GDM1 (cell line): Measurements from ENCODE around the gene ARHGAP31.

Experiments
- DNase-seq: peaks from one replicate; lab custom pipeline; 2025; lab: John Stamatoyannopoulos, UW

The ARHGAP31 gene

GRCh38 chr3:119382134-119382533, 88.0 kb downstream of the ARHGAP31 start:
- DNase-seq: no peak

GRCh38 chr3:119388577-119388976, 94.4 kb downstream of the ARHGAP31 start:
- DNase-seq: no peak

GRCh38 chr3:119395923-119396358, 101.8 kb downstream of the ARHGAP31 start:
- no peak for DNase-seq

DNA sequence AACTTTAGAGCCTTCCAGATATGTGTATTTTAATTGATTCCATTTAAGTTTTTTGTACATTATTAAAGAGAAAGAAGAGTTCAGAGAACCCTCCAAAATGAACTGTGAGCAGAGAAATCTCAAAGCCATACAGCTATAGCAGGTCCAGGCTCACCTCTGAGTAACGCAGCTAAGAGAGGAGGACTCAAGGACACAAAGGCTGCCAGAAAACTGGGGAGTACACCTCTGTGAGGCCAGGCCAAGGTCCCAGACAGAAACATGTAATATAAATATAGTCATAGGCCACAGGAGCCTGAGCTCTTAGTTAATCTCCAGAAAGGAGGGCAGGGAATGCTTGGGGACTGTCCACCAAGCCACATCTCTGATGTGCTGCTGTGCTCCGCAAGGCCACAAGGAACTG, 102.7 kb downstream of the ARHGAP31 start:
- no peak for DNase-seq

- no peak for DNase-seq
These were observed 106.3 kb downstream of the ARHGAP31 start for GRCh38 chr3:119400466-119400865.

DNA sequence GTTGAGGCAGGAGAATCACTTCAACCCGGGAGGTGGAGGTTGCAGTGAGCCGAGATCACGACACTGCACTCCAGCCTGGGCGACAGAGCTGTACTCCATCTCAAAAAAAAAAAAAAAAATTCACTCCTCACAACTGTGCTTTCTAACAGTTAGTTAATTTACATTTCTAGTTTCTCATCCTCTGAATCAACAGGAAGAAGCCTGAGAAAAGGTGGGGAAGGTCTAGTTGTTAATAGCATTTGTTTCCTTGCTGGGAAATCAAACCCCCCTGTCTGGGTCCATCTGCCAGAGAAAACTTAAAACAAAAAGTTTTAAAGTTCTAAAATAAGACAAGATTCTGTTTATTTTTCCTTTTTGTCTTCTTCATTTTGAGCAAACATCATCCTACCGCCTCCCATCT, 106.9 kb downstream of the ARHGAP31 start:
- no peak for DNase-seq

GRCh38 chr3:119401503-119402440, 107.6 kb downstream of the ARHGAP31 start:
- no peak for DNase-seq

- DNase-seq: no peak
These were observed 108.6 kb downstream of the ARHGAP31 start for GRCh38 chr3:119402791-119403190.

- DNase-seq: no peak
These were observed 109.0 kb downstream of the ARHGAP31 start for GRCh38 chr3:119403201-119403600.

DNA sequence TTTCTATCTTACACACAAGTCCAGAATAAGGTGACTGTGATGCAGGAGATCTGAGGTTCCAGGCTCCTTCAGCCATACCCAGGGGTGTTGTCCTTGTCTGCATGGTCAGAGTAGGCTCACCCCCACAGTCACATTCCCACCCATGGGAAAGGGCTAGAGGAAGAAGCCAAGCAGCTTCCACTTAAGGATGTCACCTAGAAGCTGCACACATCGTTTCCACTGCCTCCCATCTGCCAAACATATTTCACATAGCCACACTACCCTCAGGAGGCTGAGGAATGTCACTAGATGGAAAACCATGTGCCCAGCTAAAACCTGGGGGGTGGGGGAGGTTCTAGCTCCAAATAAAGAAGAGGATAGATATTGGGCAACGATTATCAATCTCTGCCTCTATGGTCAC, 111.1 kb downstream of the ARHGAP31 start:
- DNase-seq: no peak

- no peak for DNase-seq
These were observed 114.2 kb downstream of the ARHGAP31 start for GRCh38 chr3:119408243-119408950.

- no peak for DNase-seq
These were observed 115.7 kb downstream of the ARHGAP31 start for GRCh38 chr3:119409844-119410243.

GRCh38 chr3:119413603-119414280, 119.6 kb downstream of the ARHGAP31 start:
- no peak for DNase-seq

- DNase-seq: no peak
These were observed 122.7 kb downstream of the ARHGAP31 start for GRCh38 chr3:119416873-119417272.

GRCh38 chr3:119417771-119418512, 123.8 kb downstream of the ARHGAP31 start:
- DNase-seq: no peak

DNA sequence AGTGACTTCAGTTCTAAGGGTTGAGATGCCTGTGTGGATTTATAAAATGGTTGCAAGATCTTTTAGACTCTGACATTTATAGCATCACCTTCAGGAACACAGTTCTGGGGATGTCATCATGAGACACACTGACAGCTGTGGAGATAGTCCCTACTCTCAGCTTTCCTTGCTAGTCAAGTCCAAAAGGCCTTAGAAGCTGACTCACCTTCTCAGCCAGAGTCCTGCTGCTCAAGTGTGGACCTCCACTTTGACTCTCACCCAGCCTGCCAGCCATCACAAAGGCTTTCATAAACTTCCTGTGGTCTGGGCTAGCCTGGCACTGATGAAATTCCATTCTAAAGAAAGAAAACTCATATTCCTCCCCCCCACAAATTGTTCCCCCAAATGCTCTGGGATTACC, 124.5 kb downstream of the ARHGAP31 start:
- DNase-seq: no peak

GRCh38 chr3:119420196-119420595, 126.0 kb downstream of the ARHGAP31 start:
- DNase-seq: no peak

DNA sequence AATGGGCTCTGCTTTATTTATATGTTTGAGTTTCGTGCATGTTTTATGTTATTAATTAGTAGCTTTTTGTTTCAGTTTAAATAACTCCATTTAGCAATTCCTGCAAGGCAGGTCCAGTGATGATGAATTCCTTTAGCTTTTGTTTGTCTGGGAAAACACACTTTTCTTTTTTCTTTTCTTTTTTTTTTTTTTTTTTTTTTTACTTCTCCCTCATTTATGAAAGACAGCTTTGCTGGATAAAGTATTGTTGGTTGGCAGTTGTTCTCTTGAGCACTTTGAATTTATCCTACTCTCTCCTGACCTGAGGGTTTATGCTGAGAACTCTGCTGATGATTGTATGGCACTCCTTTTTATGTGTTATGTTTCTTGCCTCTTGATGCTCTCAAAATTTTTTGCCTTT, 133.5 kb downstream of the ARHGAP31 start:
- no peak for DNase-seq

DNA sequence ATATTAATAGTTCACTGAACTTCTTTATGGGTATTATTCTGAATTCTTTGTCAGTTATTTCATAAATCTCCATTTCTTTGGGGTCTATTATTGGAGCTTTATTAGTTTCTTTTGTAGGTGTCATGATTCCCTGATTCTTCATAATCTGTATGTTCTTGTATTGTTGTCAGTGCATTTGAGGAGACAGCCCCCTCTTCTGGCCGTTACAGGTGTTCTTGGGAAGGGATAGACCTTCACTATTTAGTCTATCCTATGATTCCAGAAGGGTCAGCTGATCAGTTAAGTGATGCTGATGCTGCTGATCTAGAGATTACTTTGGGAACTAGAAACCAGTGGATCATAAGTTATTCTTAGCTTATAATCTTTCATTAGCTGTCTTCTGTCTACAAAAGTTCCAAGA, 134.4 kb downstream of the ARHGAP31 start:
- no peak for DNase-seq

GRCh38 chr3:119433613-119434325, 139.6 kb downstream of the ARHGAP31 start:
- no peak for DNase-seq

- no peak for DNase-seq
These were observed 140.5 kb downstream of the ARHGAP31 start for GRCh38 chr3:119434703-119435102.
